HG03439 (cell line): ENCODE measurements around the gene PC.

Experiments
- ATAC-seq: cut with Tn5 transposase; IDR thresholded peaks from one replicate; pipeline ENCODE4 v1.9.1; 2021; ENCODE audit warnings: mild to moderate bottlenecking, moderate library complexity; ENCODE audit not compliant: unreplicated experiment

The PC gene

GRCh38 chr11:66868726-66869566 lies 89.2 kb downstream of the PC start:
- peak; percentile 74 for ATAC-seq

GRCh38 chr11:66868082-66868725 lies 90.0 kb downstream of the PC start:
- peak; percentile 4 for ATAC-seq

DNA sequence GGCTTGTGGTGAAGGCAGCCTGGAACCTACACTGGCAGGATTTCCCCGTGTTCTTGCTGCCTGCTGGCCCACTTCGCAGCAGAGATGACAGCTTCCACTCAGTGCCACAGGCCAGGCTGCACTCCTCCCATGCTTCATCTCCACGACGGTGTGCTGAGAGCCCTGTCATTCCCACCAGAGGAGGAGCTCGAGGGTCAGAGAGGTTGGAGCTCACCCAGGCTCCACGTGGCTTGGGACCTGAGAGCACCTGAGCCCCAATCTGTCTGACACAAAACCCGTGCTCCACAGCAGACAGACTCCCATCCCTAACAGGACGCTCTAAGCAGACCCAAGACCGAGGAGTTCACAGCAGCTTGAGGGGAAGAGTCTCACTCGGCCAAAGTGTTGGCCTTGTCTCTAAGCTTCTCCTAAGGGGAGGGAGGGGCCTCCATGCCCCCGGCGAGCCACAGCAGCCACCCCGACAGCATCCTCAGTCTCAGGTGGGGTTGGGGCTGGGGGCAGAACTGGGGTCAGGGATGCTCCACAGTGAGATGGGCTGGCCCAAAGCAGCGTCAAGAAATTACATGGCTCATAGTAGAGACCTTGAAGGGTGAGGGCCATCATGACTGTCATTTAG lies 90.7 kb downstream of the PC start:
- ATAC-seq: no peak

DNA sequence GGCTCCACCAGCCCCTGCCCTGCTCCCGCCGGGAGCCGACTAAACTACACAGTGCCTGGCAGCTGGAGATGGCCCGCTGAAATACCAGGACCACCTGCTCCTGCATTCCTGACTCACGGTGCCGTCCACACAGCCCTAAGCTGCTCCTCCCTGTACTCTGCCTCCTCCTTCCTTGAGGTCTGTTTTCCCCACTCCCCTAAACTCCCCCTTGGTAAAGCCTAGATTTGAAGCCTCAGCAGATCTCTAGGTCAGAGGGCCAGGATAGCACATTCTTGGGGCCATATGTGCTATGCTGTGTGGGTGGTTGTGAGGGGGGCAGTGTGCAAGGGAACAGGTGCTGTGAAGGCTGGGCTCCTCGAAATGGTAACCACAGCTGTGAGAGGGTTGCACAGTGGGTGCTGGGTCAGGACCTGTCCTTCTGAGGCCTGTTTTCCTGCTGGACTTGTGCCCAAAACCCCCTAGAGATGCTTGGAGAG lies 91.6 kb downstream of the PC start:
- ATAC-seq: no peak

DNA sequence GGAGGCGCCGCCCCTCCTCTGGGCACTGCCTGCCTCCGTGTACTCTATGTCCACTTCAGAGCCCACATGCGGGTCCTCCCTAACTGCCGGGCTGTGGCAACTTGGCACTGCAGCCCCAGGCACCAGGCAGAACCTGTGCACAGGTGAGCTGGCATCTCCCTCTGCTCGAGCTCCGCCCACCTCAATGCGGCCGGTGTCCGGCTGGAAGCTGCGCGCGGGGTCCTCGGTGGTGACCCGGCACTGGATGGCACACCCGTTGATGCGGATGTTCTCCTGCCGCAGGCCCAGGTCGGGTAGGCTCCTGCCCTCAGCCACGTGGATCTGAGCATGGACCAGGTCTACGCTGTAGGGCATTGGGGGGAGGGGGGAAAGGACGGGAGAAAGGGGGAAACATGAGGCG lies 92.2 kb downstream of the PC start:
- no peak for ATAC-seq

GRCh38 chr11:66864924-66865697 lies 93.1 kb downstream of the PC start:
- ATAC-seq: no peak

GRCh38 chr11:66864172-66864901 lies 93.8 kb downstream of the PC start:
- no peak for ATAC-seq

DNA sequence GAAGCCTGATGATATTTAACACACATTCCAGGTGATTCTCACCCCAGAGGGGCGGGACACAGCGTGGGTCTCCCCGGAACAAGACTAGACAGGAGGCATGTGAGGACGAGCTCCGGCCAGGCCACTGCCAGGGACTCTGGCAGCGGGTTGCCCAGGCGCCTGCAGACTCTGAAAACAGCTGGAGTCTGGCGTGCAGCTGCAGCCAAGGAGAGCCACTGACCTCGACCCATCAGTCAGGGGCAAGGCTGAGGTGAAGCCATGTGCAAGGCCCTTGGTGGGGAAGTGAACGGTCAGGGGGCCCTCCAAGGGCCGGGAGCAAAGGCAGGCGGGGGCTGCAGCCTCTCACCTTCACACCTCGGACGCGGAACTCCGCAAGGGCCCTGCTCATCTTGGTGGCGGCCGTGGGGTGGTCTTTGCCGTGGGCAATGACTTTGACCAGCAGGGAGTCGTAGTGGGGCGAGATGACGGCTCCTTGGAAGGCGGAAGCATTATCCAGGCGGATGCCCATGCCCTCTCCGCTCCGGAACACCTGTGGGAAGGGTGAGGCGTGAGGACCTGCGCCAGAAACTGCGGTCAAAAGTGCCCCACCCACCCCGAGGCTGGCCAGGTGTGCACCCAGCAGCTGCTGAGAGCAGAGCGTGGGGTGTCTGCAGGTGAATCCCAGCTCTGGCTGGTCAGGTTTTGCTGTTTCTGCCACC lies 94.6 kb downstream of the PC start:
- no peak for ATAC-seq

DNA sequence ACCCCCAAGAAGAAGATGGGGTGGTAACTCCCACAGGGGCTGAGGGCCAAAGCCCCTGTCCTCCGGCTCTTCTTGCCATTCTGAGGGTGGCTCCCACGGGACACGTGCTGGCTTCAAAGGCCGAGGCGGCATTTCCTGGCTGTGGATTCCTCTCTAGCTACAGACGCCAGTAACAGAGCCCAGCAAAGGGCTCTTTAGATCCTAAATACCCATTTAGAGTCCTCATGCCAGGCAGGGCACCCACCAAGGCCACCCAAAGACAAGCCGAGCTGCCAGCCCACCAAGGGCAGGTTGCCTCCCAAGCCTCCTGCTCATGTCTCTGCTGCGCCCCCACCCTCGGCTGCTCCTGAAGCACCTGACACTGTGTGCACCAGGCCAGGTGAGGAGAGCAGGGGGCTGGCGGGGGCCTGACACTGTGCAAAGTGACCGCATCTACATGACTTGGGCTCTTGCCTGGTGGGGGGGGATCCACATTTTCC lies 95.6 kb downstream of the PC start:
- ATAC-seq: no peak

GRCh38 chr11:66861774-66862558 lies 96.2 kb downstream of the PC start:
- ATAC-seq: no peak

DNA sequence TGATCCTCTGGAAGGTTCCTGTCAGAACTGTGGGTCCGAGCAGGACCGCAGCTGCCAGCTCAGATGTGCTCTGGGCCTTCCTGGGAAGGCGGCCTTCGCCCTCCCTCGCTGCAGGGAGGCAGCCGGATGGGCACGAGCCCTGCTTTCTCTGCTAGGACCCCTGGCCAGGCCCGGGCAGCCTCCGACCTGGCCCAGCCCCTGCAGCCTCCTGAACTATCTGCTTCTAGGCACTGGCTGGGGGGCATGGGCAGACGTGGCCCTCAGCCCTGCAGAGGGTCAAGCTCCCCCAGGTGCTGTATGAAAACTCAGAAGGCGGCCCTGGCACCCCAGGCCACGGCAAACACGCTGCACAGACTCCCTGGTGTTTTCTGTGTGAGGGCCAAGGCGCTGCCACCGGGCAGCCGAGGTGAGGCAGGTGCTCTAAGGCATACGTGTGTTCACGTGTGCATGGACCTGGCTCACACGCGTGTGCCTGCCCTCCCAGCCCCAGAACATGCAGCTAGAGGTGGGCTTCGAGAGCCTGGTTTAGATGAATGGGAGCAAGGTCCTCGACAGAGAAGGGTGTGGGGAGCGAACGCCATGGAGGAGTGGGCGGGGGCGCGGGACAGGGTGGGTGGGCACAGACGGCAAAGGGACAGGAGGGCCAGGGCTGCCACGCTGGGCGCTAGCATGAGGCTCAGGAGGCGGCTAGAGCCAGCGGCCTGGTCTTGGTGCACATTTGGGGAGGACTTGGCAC lies 97.0 kb downstream of the PC start:
- no peak for ATAC-seq

DNA sequence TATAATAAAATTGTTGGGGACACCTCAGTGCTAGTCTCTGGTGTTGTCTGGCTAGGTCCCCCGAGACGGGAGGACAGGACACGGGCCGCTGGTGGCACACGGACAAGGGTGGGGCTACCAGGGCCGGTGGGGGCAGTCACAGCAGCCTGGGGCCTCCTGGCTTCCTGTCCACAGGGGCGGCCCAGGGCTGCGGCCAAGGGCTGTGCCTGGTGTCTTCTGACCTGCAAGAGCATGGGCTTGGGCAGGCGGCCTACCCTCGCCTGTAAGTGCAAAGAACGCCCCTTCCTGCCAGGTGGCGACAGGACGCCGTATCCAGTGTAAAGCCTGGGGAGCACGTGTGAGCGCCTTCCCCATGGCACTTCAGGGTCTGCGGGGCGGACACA lies 97.7 kb downstream of the PC start:
- ATAC-seq: no peak

GRCh38 chr11:66859686-66860448 lies 98.3 kb downstream of the PC start:
- no peak for ATAC-seq

GRCh38 chr11:66858939-66859685 lies 99.1 kb downstream of the PC start:
- no peak for ATAC-seq

- no peak for ATAC-seq
These were observed 99.8 kb downstream of the PC start for GRCh38 chr11:66858186-66858938.

DNA sequence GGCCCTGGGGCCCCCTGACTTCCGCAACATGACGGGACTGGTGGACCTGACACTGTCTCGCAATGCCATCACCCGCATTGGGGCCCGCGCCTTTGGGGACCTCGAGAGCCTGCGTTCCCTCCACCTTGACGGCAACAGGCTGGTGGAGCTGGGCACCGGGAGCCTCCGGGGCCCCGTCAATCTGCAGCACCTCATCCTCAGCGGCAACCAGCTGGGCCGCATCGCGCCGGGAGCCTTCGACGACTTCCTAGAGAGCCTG lies 100.3 kb downstream of the PC start:
- no peak for ATAC-seq
